Osteocyte (in vitro differentiated cells): Measurements from ENCODE around the gene RBP7. TPM values are rescaled to one million over a fixed set of nuclear protein-coding genes. Genes with fewer than 3 reads are reported as not detected.
"Not testable (repeated sequence)": the region's sequence is repeated elsewhere in the genome, so short reads cannot be mapped to it uniquely, and the experiment has no call there.

Experiments
- DNase-seq: peaks from one replicate; pipeline ENCODE4 v3.0.0; 2021; ENCODE audit warnings: mixed read lengths; ENCODE audit not compliant: unreplicated experiment; ENCODE audit errors: extremely low spot score
- H3K27ac Mint-ChIP-seq: one replicate; pipeline ENCODE4 v1.8.0; 2021; ENCODE audit warnings: mild to moderate bottlenecking, mixed read lengths; ENCODE audit not compliant: unreplicated experiment
- H3K27me3 Mint-ChIP-seq: one replicate; pipeline ENCODE4 v1.8.0; 2021; ENCODE audit warnings: mixed read lengths; ENCODE audit not compliant: unreplicated experiment
- H3K36me3 Mint-ChIP-seq: one replicate; pipeline ENCODE4 v1.8.0; 2021; ENCODE audit warnings: mixed read lengths; ENCODE audit not compliant: unreplicated experiment
- H3K4me1 Mint-ChIP-seq: one replicate; pipeline ENCODE4 v1.8.0; 2021; ENCODE audit warnings: mixed read lengths; ENCODE audit not compliant: unreplicated experiment
- H3K4me3 Mint-ChIP-seq: one replicate; pipeline ENCODE4 v1.8.0; 2021; ENCODE audit warnings: mild to moderate bottlenecking, moderate library complexity, mixed read lengths; ENCODE audit not compliant: unreplicated experiment
- H3K9me3 Mint-ChIP-seq: one replicate; pipeline ENCODE4 v1.8.0; 2021; ENCODE audit warnings: mixed read lengths; ENCODE audit not compliant: unreplicated experiment
- CTCF ChIP-seq: fragments of 200-600 bp; sonication (generic); IDR thresholded peaks from 2 replicates; pipeline ENCODE4 v1.5.0; 2021; ENCODE audit warnings: antibody characterized with exemption, mild to moderate bottlenecking, moderate library complexity
- total RNA-seq: library from RNA; stranded (reverse); gene quantifications from 2 replicates; pipeline ENCODE4 v1.2.1, GENCODE V29; 2021

Gene RBP7
- total RNA-seq, 1 donor from 2014 or later = not detected

GRCh38 chr1:10019561-10019960, 22.5 kb downstream of the RBP7 start:
- H3K4me1 Mint-ChIP-seq = peaks cover 32% of the 10 kb centered on the region
- H3K27ac Mint-ChIP-seq = no peak overlapping the region
- DNase-seq = no peak
- TF ChIP-seq CTCF = no peak
- no peaks in the 10 kb centered on the region for H3K9me3 Mint-ChIP-seq
- no peaks in the 10 kb centered on the region for H3K36me3 Mint-ChIP-seq
- H3K4me3 Mint-ChIP-seq = no peak overlapping the region
- no peaks in the 10 kb centered on the region for H3K27me3 Mint-ChIP-seq

GRCh38 chr1:10020086-10020485, 23.1 kb downstream of the RBP7 start:
- TF ChIP-seq CTCF = no peak
- H3K27ac Mint-ChIP-seq = no peak overlapping the region
- H3K36me3 Mint-ChIP-seq = no peaks in the 10 kb centered on the region
- H3K27me3 Mint-ChIP-seq = no peaks in the 10 kb centered on the region
- H3K9me3 Mint-ChIP-seq = no peaks in the 10 kb centered on the region
- H3K4me1 Mint-ChIP-seq = peaks cover 29% of the 10 kb centered on the region
- no peak for DNase-seq
- H3K4me3 Mint-ChIP-seq = no peak overlapping the region

- H3K4me1 Mint-ChIP-seq = peaks cover 24% of the 10 kb centered on the region
- not testable (repeated sequence) for H3K27me3 Mint-ChIP-seq, H3K4me3 Mint-ChIP-seq, DNase-seq, H3K9me3 Mint-ChIP-seq, H3K36me3 Mint-ChIP-seq
- H3K27ac Mint-ChIP-seq = peak overlapping the region; percentile 27
Observed at GRCh38 chr1:10020678-10021077, 23.6 kb downstream of the RBP7 start.

- not testable (repeated sequence) for H3K9me3 Mint-ChIP-seq, H3K27me3 Mint-ChIP-seq, H3K4me3 Mint-ChIP-seq, H3K36me3 Mint-ChIP-seq, DNase-seq, H3K27ac Mint-ChIP-seq
- H3K4me1 Mint-ChIP-seq = peaks cover 15% of the 10 kb centered on the region
Observed at GRCh38 chr1:10021992-10022391, 25.0 kb downstream of the RBP7 start.

- H3K27ac Mint-ChIP-seq = no peak overlapping the region
- H3K27me3 Mint-ChIP-seq = no peaks in the 10 kb centered on the region
- no peaks in the 10 kb centered on the region for H3K36me3 Mint-ChIP-seq
- no peaks in the 10 kb centered on the region for H3K9me3 Mint-ChIP-seq
- no peak for TF ChIP-seq CTCF
- no peak overlapping the region for H3K4me3 Mint-ChIP-seq
- peaks cover 15% of the 10 kb centered on the region for H3K4me1 Mint-ChIP-seq
- no peak for DNase-seq
Observed at GRCh38 chr1:10022656-10023055, 25.6 kb downstream of the RBP7 start.

- Mint-ChIP-seq H3K9me3 (no peaks in the 10 kb centered on the region), H3K27me3 (no peaks in the 10 kb centered on the region), H3K4me3 (no peak overlapping the region), H3K36me3 (no peaks in the 10 kb centered on the region), H3K27ac (no peak overlapping the region), H3K4me1 (peaks cover 12% of the 10 kb centered on the region)
- DNase-seq = no peak
- no peak for TF ChIP-seq CTCF
Observed at GRCh38 chr1:10025354-10025753, 28.3 kb downstream of the RBP7 start.
